Measurements from ENCODE around the gene CKLF.

- TF ChIP-seq CTCF (IDR thresholded peaks at IDR 0.05; ENCODE audit: low read length) (no peak), EZH2 (IDR thresholded peaks at IDR 0.05; ENCODE audit: borderline replicate concordance, low read length) (no peak)
Measured at GRCh38 chr16:66574081-66574480, 21.7 kb downstream of the CKLF start.
